ENCODE data around the gene PCDHA1. TPM values are rescaled to one million over a fixed set of nuclear protein-coding genes. Genes with fewer than 3 reads are reported as not detected.

PCDHA1 gene
- total RNA-seq, 4 donors from 2014 or later = not detected

GRCh38 chr5:140877262-140877581 is 91.3 kb downstream of the PCDHA1 start:
- Histone ChIP-seq H3K4me3 (no peak overlapping the region), H3K36me3 (no peaks in the 10 kb centered on the region), H3K27me3 (peaks cover 69% of the 10 kb centered on the region), H3K27ac (no peak overlapping the region), H3K4me1 (no peaks in the 10 kb centered on the region), H3K9me3 (peaks cover 0 to 42% (median 0%) of the 10 kb centered on the region in 3 donors)
- ATAC-seq = no peak
- WGBS, 2 donors (ENCODE audit: low coverage in 1 of 2) = no CpG with 5 or more reads among the region's 37 CpGs
- TF ChIP-seq POLR2A (IDR thresholded peaks at IDR 0.05) = no peak

- no peak for ATAC-seq
- H3K36me3 ChIP-seq = no peaks in the 10 kb centered on the region
- H3K27ac ChIP-seq = peak within 1 kb of the TSS in 2 of 4 donors; percentile 45 to 48
- peak within 1 kb of the TSS; percentile 17 to 46 for H3K4me3 ChIP-seq
- peaks cover 0 to 43% (median 0%) of the 10 kb centered on the region in 3 donors for H3K9me3 ChIP-seq
- H3K4me1 ChIP-seq = no peaks in the 10 kb centered on the region
- WGBS, 2 donors (ENCODE audit: low coverage in 1 of 2) = 4 to 8% methylated on average over 14 to 17 of the region's 35 CpGs
- H3K27me3 ChIP-seq = peaks cover 49% of the 10 kb centered on the region
- peak in 3 of 4 experiments; percentile 33 to 66 (median 59) for TF ChIP-seq CTCF (IDR thresholded peaks at IDR 0.05)
- TF ChIP-seq POLR2A (IDR thresholded peaks at IDR 0.05) = no peak
Measured at GRCh38 chr5:140881889-140882590, 96.1 kb downstream of the PCDHA1 start, which contains the start of gene PCDHA13. Gene PCDHA13, plus strand, starts transcription at chr5:140882124. Its CDS starts 145 bp downstream, at chr5:140882269.

- no peak for ATAC-seq
- no peaks in the 10 kb centered on the region for H3K4me1 ChIP-seq
- H3K27ac ChIP-seq = peak overlapping the region in 1 of 4 donors; percentile 48
- no peaks in the 10 kb centered on the region for H3K36me3 ChIP-seq
- peak in 2 of 4 experiments; percentile 40 to 43 for TF ChIP-seq CTCF (IDR thresholded peaks at IDR 0.05)
- no peak for TF ChIP-seq EP300 (IDR thresholded peaks at IDR 0.05)
- H3K4me3 ChIP-seq = peak overlapping the region; percentile 17 to 46
- peaks cover 0 to 38% (median 0%) of the 10 kb centered on the region in 3 donors for H3K9me3 ChIP-seq
- peaks cover 44% of the 10 kb centered on the region for H3K27me3 ChIP-seq
- 4 to 10% methylated on average over 7 to 10 of the region's 12 CpGs for WGBS, 2 donors (ENCODE audit: low coverage in 1 of 2)
Measured at GRCh38 chr5:140882591-140882899, 96.6 kb downstream of the PCDHA1 start.

- ATAC-seq = no peak
- TF ChIP-seq POLR2AphosphoS5 (IDR thresholded peaks at IDR 0.05) = no peak
- TF ChIP-seq CTCF (IDR thresholded peaks at IDR 0.05) = no peak
- no peak for TF ChIP-seq POLR2A (IDR thresholded peaks at IDR 0.05)
- TF ChIP-seq EP300 (IDR thresholded peaks at IDR 0.05) = no peak
- 64% methylated on average over 2 of the region's 41 CpGs; no CpG with 5 or more reads in 1 of the 2 donors for WGBS, 2 donors (ENCODE audit: low coverage in 1 of 2)
- peaks cover 0 to 33% (median 0%) of the 10 kb centered on the region in 3 donors for H3K9me3 ChIP-seq
- no peaks in the 10 kb centered on the region for H3K36me3 ChIP-seq
- H3K4me3 ChIP-seq = no peak overlapping the region
- H3K4me1 ChIP-seq = no peaks in the 10 kb centered on the region
- no peak overlapping the region for H3K27ac ChIP-seq
- peaks cover 42% of the 10 kb centered on the region for H3K27me3 ChIP-seq
Measured at GRCh38 chr5:140883373-140883772, 97.4 kb downstream of the PCDHA1 start.

GRCh38 chr5:140883927-140884697 is 98.2 kb downstream of the PCDHA1 start:
- Histone ChIP-seq H3K4me1 (no peaks in the 10 kb centered on the region), H3K9me3 (peaks cover 0 to 33% (median 0%) of the 10 kb centered on the region in 3 donors), H3K4me3 (no peak overlapping the region), H3K27me3 (peaks cover 42% of the 10 kb centered on the region), H3K36me3 (no peaks in the 10 kb centered on the region), H3K27ac (no peak overlapping the region)
- TF ChIP-seq POLR2AphosphoS5 (IDR thresholded peaks at IDR 0.05) = no peak
- no peak for TF ChIP-seq EP300 (IDR thresholded peaks at IDR 0.05)
- no peak for TF ChIP-seq POLR2A (IDR thresholded peaks at IDR 0.05)
- no peak for TF ChIP-seq CTCF (IDR thresholded peaks at IDR 0.05)
- no peak for ATAC-seq
- 39 to 53% methylated on average over 7 of the region's 79 CpGs for WGBS, 2 donors (ENCODE audit: low coverage in 1 of 2)
